ENCODE data around the gene NSUN6.
A peak's percentile ranks its signal among the peaks of the same experiment; 100 is the strongest.
"Not testable (repeated sequence)": the region's sequence is repeated elsewhere in the genome, so short reads cannot be mapped to it uniquely, and the experiment has no call there.

Gene NSUN6

GRCh38 chr10:18659819-18660535 is 8.6 kb upstream of the NSUN6 start:
- Histone ChIP-seq H3K27me3 (ENCODE audit: insufficient read depth, low read length) (no peaks in the 10 kb centered on the region), H3K27ac (ENCODE audit: low read depth, low read length) (peak overlapping the region; percentile 96), H3K4me1 (ENCODE audit: control insufficient read depth, insufficient read depth, low read length, unreplicated experiment) (peaks cover 19% of the 10 kb centered on the region), H3K79me2 (ENCODE audit: control insufficient read depth, insufficient read depth, low read length, unreplicated experiment) (peaks cover 63% of the 10 kb centered on the region), H2AFZ (ENCODE audit: low read length, unreplicated experiment) (peak overlapping the region; percentile 45), H3K4me3 (ENCODE audit: low read depth, low read length) (peak overlapping the region; percentile 90), H3K36me3 (ENCODE audit: insufficient read depth, low read length) (peaks cover 3% of the 10 kb centered on the region; the same call in 1 of the 2 replicates)

GRCh38 chr10:18659125-18659818 is 7.9 kb upstream of the NSUN6 start, which contains the start of gene ARL5B:
Gene ARL5B (plus strand): TSS chr10:18659431. CDS start chr10:18659638, 207 bp downstream.
- H2AFZ ChIP-seq (ENCODE audit: low read length, unreplicated experiment) = peak within 1 kb of the TSS; percentile 45
- H3K27me3 ChIP-seq (ENCODE audit: insufficient read depth, low read length) = no peaks in the 10 kb centered on the region
- peaks cover 18% of the 10 kb centered on the region for H3K4me1 ChIP-seq (ENCODE audit: control insufficient read depth, insufficient read depth, low read length, unreplicated experiment)
- H3K79me2 ChIP-seq (ENCODE audit: control insufficient read depth, insufficient read depth, low read length, unreplicated experiment) = peaks cover 58% of the 10 kb centered on the region
- peak within 1 kb of the TSS; percentile 90 for H3K4me3 ChIP-seq (ENCODE audit: low read depth, low read length)
- H3K36me3 ChIP-seq (ENCODE audit: insufficient read depth, low read length) = peaks cover 3% of the 10 kb centered on the region; the same call in 1 of the 2 replicates
- H3K27ac ChIP-seq (ENCODE audit: low read depth, low read length) = peak within 1 kb of the TSS; percentile 96

- Histone ChIP-seq H3K4me3 (ENCODE audit: low read depth, low read length) (peak overlapping the region; percentile 90), H3K79me2 (ENCODE audit: control insufficient read depth, insufficient read depth, low read length, unreplicated experiment) (peaks cover 51% of the 10 kb centered on the region), H3K27ac (ENCODE audit: low read depth, low read length) (peak overlapping the region; percentile 96), H3K36me3 (ENCODE audit: insufficient read depth, low read length) (peaks cover 3% of the 10 kb centered on the region; the same call in 1 of the 2 replicates), H3K27me3 (ENCODE audit: insufficient read depth, low read length) (no peaks in the 10 kb centered on the region), H2AFZ (ENCODE audit: low read length, unreplicated experiment) (peak overlapping the region; percentile 28), H3K4me1 (ENCODE audit: control insufficient read depth, insufficient read depth, low read length, unreplicated experiment) (peaks cover 18% of the 10 kb centered on the region)
These were observed 7.1 kb upstream of the NSUN6 start for GRCh38 chr10:18658271-18659124.

GRCh38 chr10:18656724-18657123 is 5.3 kb upstream of the NSUN6 start:
- no peak overlapping the region for H3K4me3 ChIP-seq (ENCODE audit: low read depth, low read length)
- no peak overlapping the region for H3K27ac ChIP-seq (ENCODE audit: low read depth, low read length)
- H3K4me1 ChIP-seq (ENCODE audit: control insufficient read depth, insufficient read depth, low read length, unreplicated experiment) = peaks cover 18% of the 10 kb centered on the region
- H3K79me2 ChIP-seq (ENCODE audit: control insufficient read depth, insufficient read depth, low read length, unreplicated experiment) = peaks cover 35% of the 10 kb centered on the region
- H3K36me3 ChIP-seq (ENCODE audit: insufficient read depth, low read length) = peaks cover 3% of the 10 kb centered on the region; the same call in 1 of the 2 replicates
- H3K27me3 ChIP-seq (ENCODE audit: insufficient read depth, low read length) = no peaks in the 10 kb centered on the region
- no peak overlapping the region for H2AFZ ChIP-seq (ENCODE audit: low read length, unreplicated experiment)

GRCh38 chr10:18653112-18653511 is 1.7 kb upstream of the NSUN6 start:
- Histone ChIP-seq H3K4me3 (ENCODE audit: low read depth, low read length) (no peak overlapping the region), H3K27ac (ENCODE audit: low read depth, low read length) (no peak overlapping the region), H3K27me3 (ENCODE audit: insufficient read depth, low read length) (no peaks in the 10 kb centered on the region), H3K4me1 (ENCODE audit: control insufficient read depth, insufficient read depth, low read length, unreplicated experiment) (peaks cover 16% of the 10 kb centered on the region), H3K36me3 (ENCODE audit: insufficient read depth, low read length) (no peaks in the 10 kb centered on the region), H3K79me2 (ENCODE audit: control insufficient read depth, insufficient read depth, low read length, unreplicated experiment) (peaks cover 25% of the 10 kb centered on the region), H2AFZ (ENCODE audit: low read length, unreplicated experiment) (no peak overlapping the region)

GRCh38 chr10:18650404-18650997 is 886 bp downstream of the NSUN6 start:
- Histone ChIP-seq H3K79me2 (ENCODE audit: control insufficient read depth, insufficient read depth, low read length, unreplicated experiment) (peaks cover 20% of the 10 kb centered on the region), H3K4me1 (ENCODE audit: control insufficient read depth, insufficient read depth, low read length, unreplicated experiment) (peaks cover 12% of the 10 kb centered on the region), H3K4me3 (ENCODE audit: low read depth, low read length) (peak overlapping the region; percentile 87), H3K27me3 (ENCODE audit: insufficient read depth, low read length) (no peaks in the 10 kb centered on the region), H3K27ac (ENCODE audit: low read depth, low read length) (peak overlapping the region; percentile 52; the same call in 1 of the 2 replicates), H2AFZ (ENCODE audit: low read length, unreplicated experiment) (peak overlapping the region; percentile 88), H3K36me3 (ENCODE audit: insufficient read depth, low read length) (no peaks in the 10 kb centered on the region)

GRCh38 chr10:18649364-18649959 is 1.9 kb downstream of the NSUN6 start:
- H3K36me3 ChIP-seq (ENCODE audit: insufficient read depth, low read length) = no peaks in the 10 kb centered on the region
- H3K4me1 ChIP-seq (ENCODE audit: control insufficient read depth, insufficient read depth, low read length, unreplicated experiment) = peaks cover 12% of the 10 kb centered on the region
- H3K4me3 ChIP-seq (ENCODE audit: low read depth, low read length) = peak overlapping the region; percentile 87
- H2AFZ ChIP-seq (ENCODE audit: low read length, unreplicated experiment) = peak overlapping the region; percentile 47
- no peaks in the 10 kb centered on the region for H3K27me3 ChIP-seq (ENCODE audit: insufficient read depth, low read length)
- no peak overlapping the region for H3K27ac ChIP-seq (ENCODE audit: low read depth, low read length)
- H3K79me2 ChIP-seq (ENCODE audit: control insufficient read depth, insufficient read depth, low read length, unreplicated experiment) = peaks cover 20% of the 10 kb centered on the region

GRCh38 chr10:18647945-18648344 is 3.4 kb downstream of the NSUN6 start:
- H3K27me3 ChIP-seq (ENCODE audit: insufficient read depth, low read length) = no peaks in the 10 kb centered on the region
- H3K4me1 ChIP-seq (ENCODE audit: control insufficient read depth, insufficient read depth, low read length, unreplicated experiment) = peaks cover 12% of the 10 kb centered on the region
- H2AFZ ChIP-seq (ENCODE audit: low read length, unreplicated experiment) = no peak overlapping the region
- peaks cover 20% of the 10 kb centered on the region for H3K79me2 ChIP-seq (ENCODE audit: control insufficient read depth, insufficient read depth, low read length, unreplicated experiment)
- no peak overlapping the region for H3K27ac ChIP-seq (ENCODE audit: low read depth, low read length)
- no peaks in the 10 kb centered on the region for H3K36me3 ChIP-seq (ENCODE audit: insufficient read depth, low read length)
- no peak overlapping the region for H3K4me3 ChIP-seq (ENCODE audit: low read depth, low read length)

GRCh38 chr10:18647151-18647550 is 4.2 kb downstream of the NSUN6 start:
- H3K27me3 ChIP-seq (ENCODE audit: insufficient read depth, low read length) = no peaks in the 10 kb centered on the region
- H3K4me1 ChIP-seq (ENCODE audit: control insufficient read depth, insufficient read depth, low read length, unreplicated experiment) = peaks cover 12% of the 10 kb centered on the region
- H3K27ac ChIP-seq (ENCODE audit: low read depth, low read length) = no peak overlapping the region
- no peak overlapping the region for H3K4me3 ChIP-seq (ENCODE audit: low read depth, low read length)
- H3K79me2 ChIP-seq (ENCODE audit: control insufficient read depth, insufficient read depth, low read length, unreplicated experiment) = peaks cover 20% of the 10 kb centered on the region
- H3K36me3 ChIP-seq (ENCODE audit: insufficient read depth, low read length) = no peaks in the 10 kb centered on the region
- H2AFZ ChIP-seq (ENCODE audit: low read length, unreplicated experiment) = no peak overlapping the region

GRCh38 chr10:18639719-18640118 is 11.7 kb downstream of the NSUN6 start:
- not testable (repeated sequence) for H3K36me3 ChIP-seq (ENCODE audit: insufficient read depth, low read length); H3K27ac ChIP-seq (ENCODE audit: low read depth, low read length); H3K27me3 ChIP-seq (ENCODE audit: insufficient read depth, low read length); H3K79me2 ChIP-seq (ENCODE audit: control insufficient read depth, insufficient read depth, low read length, unreplicated experiment); H3K4me1 ChIP-seq (ENCODE audit: control insufficient read depth, insufficient read depth, low read length, unreplicated experiment); H2AFZ ChIP-seq (ENCODE audit: low read length, unreplicated experiment); H3K4me3 ChIP-seq (ENCODE audit: low read depth, low read length)

Data from ACC112 (cell line).